Rectal smooth muscle tissue (tissue), 1 donor: ENCODE measurements around the gene NFKBIB.

Source experiments
- H3K27ac ChIP-seq: one replicate; pipeline ENCODE4 v1.7.0; 2013; ENCODE audit warnings: low read depth, low read length, inconsistent platforms
- H3K27me3 ChIP-seq: one replicate; pipeline ENCODE4 v1.7.0; 2013; ENCODE audit warnings: low read length; ENCODE audit not compliant: control insufficient read depth, insufficient read depth
- H3K36me3 ChIP-seq: one replicate; pipeline ENCODE4 v1.7.0; 2013; ENCODE audit warnings: low read length; ENCODE audit not compliant: control insufficient read depth, insufficient read depth
- H3K4me1 ChIP-seq: one replicate; pipeline ENCODE4 v1.7.0; 2013; ENCODE audit warnings: low read length; ENCODE audit not compliant: control insufficient read depth, insufficient read depth
- H3K4me3 ChIP-seq: one replicate; pipeline ENCODE4 v1.7.0; 2013; ENCODE audit warnings: low read length
- H3K9ac ChIP-seq: one replicate; pipeline ENCODE4 v1.7.0; 2013; ENCODE audit warnings: low read length

Gene NFKBIB

GRCh38 chr19:38915329-38916321 lies 15.9 kb downstream of the NFKBIB start:
- Histone ChIP-seq H3K4me1 (no peaks in the 10 kb centered on the region), H3K4me3 (no peak overlapping the region), H3K36me3 (no peaks in the 10 kb centered on the region), H3K9ac (no peak overlapping the region), H3K27ac (no peak overlapping the region), H3K27me3 (peaks cover 4% of the 10 kb centered on the region)

GRCh38 chr19:38917516-38917915 lies 17.7 kb downstream of the NFKBIB start:
- no peaks in the 10 kb centered on the region for H3K4me1 ChIP-seq
- H3K27ac ChIP-seq, result no peak overlapping the region
- H3K36me3 ChIP-seq, result peaks cover 5% of the 10 kb centered on the region
- H3K9ac ChIP-seq, result no peak overlapping the region
- H3K27me3 ChIP-seq, result no peaks in the 10 kb centered on the region
- no peak overlapping the region for H3K4me3 ChIP-seq

DNA sequence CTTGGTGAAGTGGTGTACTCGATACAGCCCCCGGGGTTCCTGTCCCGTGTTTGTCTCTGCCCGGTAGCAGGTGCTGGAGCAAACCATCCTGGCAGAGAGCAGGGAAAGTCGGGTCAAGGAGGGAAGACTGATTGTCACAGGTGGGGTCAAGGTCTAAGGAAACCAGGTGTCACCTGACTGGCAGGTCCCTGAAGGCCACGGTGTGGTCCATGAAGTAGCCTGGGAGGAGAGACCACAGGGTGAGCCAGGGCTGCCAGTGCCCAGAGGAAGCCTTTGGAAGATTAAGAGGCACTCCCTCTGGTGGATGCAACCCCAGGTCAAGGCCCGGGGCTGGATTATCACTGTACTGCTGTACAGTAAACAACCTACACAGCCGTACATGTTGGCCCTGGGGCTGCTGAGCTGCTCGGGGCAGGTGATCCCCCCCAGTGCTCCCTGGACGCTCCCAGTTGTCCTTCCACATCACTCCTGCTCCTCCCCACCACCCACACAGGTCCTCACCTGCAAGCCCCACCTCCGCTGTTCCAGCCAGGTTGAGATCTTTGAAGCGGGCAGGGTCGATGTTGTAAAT lies 18.2 kb downstream of the NFKBIB start:
- Histone ChIP-seq H3K4me3 (no peak overlapping the region), H3K9ac (no peak overlapping the region), H3K27ac (no peak overlapping the region), H3K27me3 (no peaks in the 10 kb centered on the region), H3K36me3 (peaks cover 6% of the 10 kb centered on the region), H3K4me1 (no peaks in the 10 kb centered on the region)

GRCh38 chr19:38918526-38918925 lies 18.8 kb downstream of the NFKBIB start:
- no peaks in the 10 kb centered on the region for H3K27me3 ChIP-seq
- peaks cover 6% of the 10 kb centered on the region for H3K36me3 ChIP-seq
- H3K4me3 ChIP-seq, result no peak overlapping the region
- no peak overlapping the region for H3K9ac ChIP-seq
- H3K4me1 ChIP-seq, result no peaks in the 10 kb centered on the region
- no peak overlapping the region for H3K27ac ChIP-seq

DNA sequence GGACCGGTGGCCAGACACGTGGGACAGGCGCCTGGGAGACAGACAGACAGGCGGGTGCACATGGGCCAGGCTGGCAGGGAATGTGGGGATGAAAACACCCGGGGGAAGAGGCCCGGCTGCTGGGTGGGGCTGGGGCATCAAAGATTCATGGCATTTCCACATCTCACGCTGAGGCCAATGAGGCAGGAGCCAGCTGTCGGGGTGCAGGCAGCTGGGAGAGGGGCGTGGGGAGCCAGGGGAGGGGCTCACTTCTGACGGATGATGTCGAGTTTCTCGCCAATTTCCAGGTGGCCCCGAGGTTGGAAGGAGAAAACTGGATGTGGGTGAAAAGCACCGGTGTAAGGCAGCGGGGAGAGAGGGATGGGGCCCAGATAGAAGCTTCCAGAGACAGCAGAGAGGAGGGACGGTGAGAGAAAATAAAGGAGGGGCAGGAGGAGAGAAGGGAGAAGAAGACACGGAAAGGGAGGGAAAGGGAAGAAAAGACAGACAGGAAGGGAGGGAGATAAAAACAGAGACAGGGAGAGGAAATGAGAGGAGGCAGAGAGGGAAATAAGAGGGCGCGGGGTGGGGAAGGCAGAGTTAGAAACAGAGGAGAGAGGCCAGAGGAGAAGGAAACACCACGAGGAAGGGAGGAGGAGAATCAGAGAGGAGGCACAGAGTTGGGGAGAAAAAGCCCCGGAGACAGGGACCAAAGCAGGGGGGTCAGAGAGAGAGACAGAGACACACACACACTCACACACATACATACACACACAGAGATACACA lies 20.2 kb downstream of the NFKBIB start:
- peaks cover 11% of the 10 kb centered on the region for H3K36me3 ChIP-seq
- no peak overlapping the region for H3K27ac ChIP-seq
- no peak overlapping the region for H3K9ac ChIP-seq

GRCh38 chr19:38920602-38921419 lies 21.0 kb downstream of the NFKBIB start:
- no peak overlapping the region for H3K4me3 ChIP-seq
- H3K36me3 ChIP-seq, result peaks cover 11% of the 10 kb centered on the region
- no peaks in the 10 kb centered on the region for H3K27me3 ChIP-seq
- H3K4me1 ChIP-seq, result no peaks in the 10 kb centered on the region
- H3K9ac ChIP-seq, result no peak overlapping the region
- H3K27ac ChIP-seq, result no peak overlapping the region

More for the DNA sequence above, 20.2 kb downstream of the NFKBIB start:
- H3K4me1 ChIP-seq, result no peaks in the 10 kb centered on the region
- H3K27me3 ChIP-seq, result no peaks in the 10 kb centered on the region
- H3K4me3 ChIP-seq, result no peak overlapping the region

DNA sequence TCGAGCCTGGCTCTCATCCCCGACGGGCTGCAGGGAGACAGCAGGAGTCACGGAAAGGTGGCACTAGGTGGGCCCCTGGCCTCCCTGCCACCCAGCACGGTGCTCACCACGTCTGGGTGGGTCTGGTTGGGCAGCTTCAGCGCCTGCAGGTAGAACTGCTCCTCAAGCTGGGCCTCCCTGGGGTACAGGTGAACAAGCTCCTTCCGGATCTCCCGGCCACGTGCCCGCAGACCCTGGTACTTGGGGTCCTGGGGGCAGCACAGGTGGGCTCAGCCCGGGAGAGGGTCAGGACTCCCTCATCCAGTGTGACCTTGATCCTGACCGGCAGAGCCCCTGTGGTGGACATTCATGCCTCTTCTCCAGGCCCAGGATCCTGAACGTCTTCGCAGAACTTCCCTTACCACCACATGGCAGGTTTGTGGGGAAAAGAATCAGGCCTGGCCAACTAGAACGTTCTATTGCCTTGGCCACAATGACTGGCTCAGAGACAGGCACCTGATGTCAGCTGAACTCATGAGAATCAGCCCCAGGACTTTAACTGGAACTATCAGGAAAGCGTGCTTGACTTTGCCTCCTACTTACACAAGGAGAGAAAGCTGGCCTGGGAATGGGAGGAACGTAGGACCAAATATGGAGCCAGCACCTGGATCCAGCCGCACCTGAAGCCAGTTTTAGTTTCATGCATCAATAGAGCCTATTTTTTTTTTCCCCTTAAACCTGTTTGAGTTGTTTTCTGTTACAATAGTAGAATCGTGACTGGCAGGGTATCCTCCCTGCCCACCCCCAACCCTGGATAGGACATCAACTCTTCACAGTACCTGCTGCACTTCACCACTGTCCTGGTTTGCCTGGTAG lies 21.9 kb downstream of the NFKBIB start:
- Histone ChIP-seq H3K27ac (no peak overlapping the region), H3K4me3 (no peak overlapping the region), H3K4me1 (no peaks in the 10 kb centered on the region), H3K36me3 (peaks cover 11% of the 10 kb centered on the region), H3K27me3 (no peaks in the 10 kb centered on the region), H3K9ac (no peak overlapping the region)

- Histone ChIP-seq H3K27ac (no peak overlapping the region), H3K4me3 (no peak overlapping the region), H3K4me1 (no peaks in the 10 kb centered on the region), H3K9ac (no peak overlapping the region), H3K36me3 (peaks cover 11% of the 10 kb centered on the region), H3K27me3 (no peaks in the 10 kb centered on the region)
These were observed 22.7 kb downstream of the NFKBIB start for GRCh38 chr19:38922482-38922881.

DNA sequence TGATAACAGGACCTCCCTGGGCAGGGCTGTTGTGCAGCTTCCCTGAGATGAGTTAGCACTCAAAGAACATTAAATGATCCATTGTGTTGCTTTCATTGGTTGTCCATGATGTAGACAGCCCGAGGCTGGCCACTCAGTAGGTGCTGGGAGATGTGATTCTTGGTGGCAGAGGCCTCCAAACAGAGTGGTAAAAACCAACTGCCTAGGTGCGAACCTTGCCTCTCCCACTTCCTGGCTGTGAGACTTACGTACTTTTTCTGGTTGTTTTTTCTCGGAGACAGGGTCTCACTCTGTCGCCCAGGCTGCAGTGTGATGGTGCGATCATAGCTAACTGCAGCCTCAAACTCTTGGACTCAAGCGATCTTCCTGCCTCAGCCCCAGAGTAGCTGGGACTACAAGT lies 24.6 kb downstream of the NFKBIB start:
- Histone ChIP-seq H3K4me1 (no peaks in the 10 kb centered on the region), H3K36me3 (peaks cover 11% of the 10 kb centered on the region), H3K4me3 (no peak overlapping the region), H3K27ac (no peak overlapping the region), H3K27me3 (no peaks in the 10 kb centered on the region), H3K9ac (no peak overlapping the region)

GRCh38 chr19:38928391-38929001 lies 28.7 kb downstream of the NFKBIB start:
- no peak overlapping the region for H3K27ac ChIP-seq
- no peaks in the 10 kb centered on the region for H3K27me3 ChIP-seq
- H3K4me1 ChIP-seq, result peaks cover 7% of the 10 kb centered on the region
- peaks cover 10% of the 10 kb centered on the region for H3K36me3 ChIP-seq
- no peak overlapping the region for H3K9ac ChIP-seq
- no peak overlapping the region for H3K4me3 ChIP-seq
